HG02852 (cell line): Measurements from ENCODE around the gene ATXN7L3.

Experiments
- ATAC-seq: cut with Tn5 transposase; IDR thresholded peaks from one replicate; pipeline ENCODE4 v1.9.1; 2021; ENCODE audit warnings: mild to moderate bottlenecking, moderate library complexity; ENCODE audit not compliant: unreplicated experiment

The ATXN7L3 gene

DNA sequence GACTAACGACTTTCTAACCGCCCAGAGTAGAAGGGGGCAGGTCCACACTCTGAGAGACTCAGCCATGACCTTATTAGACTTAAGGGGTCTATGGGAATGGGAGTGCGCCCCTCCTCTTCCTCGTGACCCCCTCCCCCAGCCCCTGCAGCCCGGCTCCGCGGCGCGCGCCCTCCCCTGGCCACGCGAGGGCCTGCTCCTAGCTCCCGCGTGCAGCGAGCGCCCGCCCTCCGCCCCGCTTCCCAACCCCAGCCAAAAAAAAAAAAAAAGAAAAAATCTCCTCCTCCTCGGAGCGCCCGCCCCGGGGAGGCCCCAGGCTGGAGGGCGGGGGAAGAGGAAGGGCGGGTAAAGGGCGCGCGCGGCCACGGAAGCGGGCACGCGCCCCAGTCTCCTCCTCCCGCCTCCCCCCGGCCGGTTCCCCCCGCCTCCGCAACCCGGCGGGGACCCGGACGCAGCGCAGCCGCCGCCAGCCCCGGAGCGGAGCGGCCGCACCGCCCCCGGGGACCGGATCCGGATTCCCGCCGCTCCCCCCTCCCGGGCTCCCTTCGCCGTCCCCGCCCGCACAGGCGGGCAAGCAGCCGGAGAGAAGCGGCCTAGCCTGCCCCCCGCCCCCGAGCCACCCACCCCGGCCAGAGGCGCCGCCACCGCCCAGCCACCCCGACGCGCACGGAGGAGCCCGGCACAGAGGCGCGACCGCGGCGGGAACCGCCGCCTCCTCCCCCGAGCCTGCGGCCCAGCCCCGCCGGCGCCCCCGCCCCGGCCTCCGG is 18.8 kb upstream of the ATXN7L3 start:
- peak; percentile 18 for ATAC-seq

GRCh38 chr17:44217738-44218343 is 18.2 kb upstream of the ATXN7L3 start:
- no peak for ATAC-seq

GRCh38 chr17:44216694-44217093 is 17.0 kb upstream of the ATXN7L3 start:
- ATAC-seq: no peak

DNA sequence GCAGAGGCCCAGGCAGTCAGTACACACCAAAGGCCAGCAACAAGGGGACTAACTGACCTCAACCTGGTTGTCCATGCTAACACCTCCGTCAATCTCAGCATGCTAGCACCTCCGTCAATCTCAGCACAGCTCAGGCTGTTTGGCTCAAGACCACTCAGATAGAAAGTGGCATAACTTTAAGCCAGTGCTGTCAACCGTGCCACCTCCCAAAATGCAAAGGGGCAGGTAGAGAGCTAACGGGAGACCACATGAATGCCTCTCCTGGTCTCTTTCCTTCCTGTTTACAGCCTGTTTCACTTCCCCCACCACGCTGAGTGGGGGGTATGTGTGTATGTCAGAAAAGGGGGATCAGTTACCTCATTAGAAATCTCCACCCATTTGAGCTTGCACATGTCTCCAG is 16.5 kb upstream of the ATXN7L3 start:
- ATAC-seq: no peak

DNA sequence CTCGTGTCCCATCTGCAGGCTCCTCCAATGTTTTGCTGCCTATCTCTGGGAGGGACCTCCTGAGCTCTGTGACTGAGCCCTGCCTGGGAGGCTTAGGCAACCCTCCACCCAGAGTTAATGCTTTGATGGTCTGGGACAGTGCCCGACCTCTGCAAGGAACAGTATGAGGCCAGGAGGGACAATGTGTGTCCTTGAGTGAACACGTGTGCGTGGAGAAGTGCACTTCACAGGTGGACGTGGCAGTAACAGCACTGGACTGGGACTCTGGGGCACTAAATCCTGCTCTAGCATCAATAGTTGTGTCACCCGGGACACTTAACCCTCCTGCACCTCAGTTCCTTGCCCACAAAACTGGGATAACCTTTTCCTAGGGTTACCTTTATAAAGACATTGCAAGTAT is 15.2 kb upstream of the ATXN7L3 start:
- ATAC-seq: no peak

DNA sequence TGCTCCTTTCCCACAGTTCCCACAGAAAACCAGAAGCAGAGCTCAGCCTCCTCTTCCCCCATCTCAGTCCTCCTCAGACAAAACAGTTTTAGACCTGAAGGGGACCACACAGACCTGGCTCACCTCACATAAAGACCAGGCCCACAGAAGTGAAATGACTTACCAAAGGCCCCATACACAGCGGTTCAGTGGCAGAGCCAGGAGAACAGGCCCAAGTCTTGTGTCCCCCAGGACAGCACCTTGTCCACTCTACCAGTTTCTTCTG is 14.5 kb upstream of the ATXN7L3 start:
- no peak for ATAC-seq

GRCh38 chr17:44213403-44214229 is 13.9 kb upstream of the ATXN7L3 start:
- ATAC-seq: no peak

- ATAC-seq: no peak
Observed at GRCh38 chr17:44212507-44213402, 13.1 kb upstream of the ATXN7L3 start.

DNA sequence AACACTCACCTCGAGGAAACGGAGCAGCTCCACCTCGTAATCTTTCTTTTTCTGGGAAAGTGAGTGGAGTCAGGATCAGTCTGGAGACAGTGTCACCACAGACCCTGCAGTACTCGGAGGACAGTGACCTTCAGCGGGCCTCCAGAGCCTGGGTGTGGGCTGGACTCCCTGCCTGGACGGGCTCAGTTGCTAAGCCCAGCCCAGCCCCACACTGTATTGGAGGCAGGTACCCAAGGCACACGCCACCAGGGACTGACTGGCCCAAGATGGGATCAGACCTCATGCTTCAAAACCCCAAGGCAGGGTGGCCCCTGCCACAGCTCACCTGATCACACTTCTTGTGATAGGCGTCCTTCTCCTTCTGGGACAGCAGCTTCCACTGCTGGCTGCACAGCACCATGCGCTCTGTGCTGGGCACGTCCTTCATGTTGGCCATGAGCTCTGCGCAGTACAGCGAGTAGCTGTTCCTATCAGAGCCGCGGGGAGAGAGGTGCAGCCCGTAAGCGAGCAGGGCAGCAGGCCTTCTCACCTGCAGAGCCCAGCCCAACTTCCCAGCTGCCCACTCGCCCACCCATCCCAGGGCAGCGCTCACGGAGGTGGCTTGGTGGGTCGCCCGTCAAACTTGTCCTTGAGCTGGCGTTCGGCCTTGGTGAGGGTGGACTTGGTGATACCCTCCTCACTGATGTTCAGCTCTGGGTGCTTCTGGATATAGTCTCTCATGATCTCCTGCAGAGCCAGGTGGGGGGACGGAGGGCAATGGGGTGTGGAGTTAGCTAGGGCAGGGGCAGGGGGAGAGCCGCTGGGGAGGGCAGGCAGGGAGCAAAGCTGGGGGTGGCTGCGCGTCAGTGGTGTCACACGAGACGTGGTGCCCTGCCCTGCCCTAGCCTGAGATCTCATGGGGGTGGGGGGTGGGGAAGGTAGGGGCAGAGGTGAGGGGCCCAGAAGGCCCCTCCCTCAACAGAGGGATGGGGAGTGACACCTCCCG is 11.9 kb upstream of the ATXN7L3 start:
- no peak for ATAC-seq

DNA sequence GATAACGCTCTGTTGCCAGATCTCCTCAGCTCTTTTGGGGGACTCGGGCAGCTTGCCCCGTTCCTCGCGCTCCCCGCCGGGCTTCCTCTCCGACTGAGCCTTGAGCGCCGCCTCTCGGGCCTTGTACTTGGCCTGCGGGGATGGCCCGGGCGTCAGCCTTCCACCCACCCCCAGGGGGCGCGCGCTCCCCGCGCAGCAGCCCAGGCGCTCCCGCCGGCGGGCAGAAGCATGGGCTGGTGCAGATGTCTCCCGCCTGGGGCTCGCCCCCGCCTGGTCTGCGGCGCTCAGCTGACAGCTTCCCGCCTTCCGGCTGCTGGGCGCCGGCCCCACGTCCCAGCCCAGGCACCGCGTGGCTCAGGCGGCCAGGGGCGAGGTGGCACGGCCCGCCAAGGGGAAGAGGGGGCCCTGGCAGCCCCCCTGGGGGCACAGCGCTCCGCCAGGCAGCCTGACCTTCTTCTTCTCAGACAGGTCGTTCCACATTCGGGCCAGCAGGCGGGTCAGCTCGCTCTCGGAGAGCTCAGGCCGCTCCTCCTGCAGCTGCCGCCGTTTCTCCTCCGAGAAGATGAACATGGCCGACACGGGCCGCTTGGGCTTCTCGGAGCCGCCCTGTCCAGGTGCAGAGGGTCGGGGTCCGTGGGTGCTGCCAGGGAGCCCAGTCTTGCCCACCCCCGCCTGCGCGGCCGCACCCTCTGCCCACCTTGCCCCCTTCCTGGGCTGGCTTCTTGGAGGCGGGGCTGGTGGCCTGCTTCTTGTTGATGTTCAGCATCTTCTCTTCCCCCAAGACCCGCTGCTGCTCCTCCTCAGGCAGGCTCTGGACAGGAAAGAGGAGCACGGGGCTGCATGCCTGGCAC is 10.9 kb upstream of the ATXN7L3 start:
- ATAC-seq: peak; percentile 81

DNA sequence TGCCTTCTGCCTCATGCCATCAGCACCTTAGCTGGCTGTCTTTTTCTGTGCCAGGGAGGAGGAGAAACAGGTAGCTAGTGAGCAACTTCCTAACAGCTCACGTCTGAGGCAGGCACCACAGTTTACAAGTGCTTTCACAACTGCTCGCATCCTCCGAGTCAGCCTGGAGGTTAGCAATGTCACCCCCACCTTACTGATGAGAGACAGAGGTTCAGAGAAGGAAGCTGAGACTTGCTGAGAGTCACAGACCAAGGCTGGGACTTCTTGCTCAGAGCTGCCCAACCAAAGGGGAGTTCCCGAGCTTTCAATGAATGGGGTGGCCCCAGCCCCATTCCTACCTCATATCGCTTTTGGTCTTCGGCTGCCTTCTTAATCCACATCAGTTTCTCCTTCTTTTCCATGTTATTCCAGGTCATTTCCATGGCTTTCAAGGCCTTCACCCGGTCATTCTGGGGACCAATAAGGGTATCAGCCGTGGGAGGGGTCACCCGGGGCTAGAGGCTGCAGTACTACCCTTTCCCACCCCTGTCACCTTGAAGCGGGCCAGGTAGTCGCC is 10.2 kb upstream of the ATXN7L3 start:
- no peak for ATAC-seq

- ATAC-seq: no peak
Observed at GRCh38 chr17:44207743-44208142, 8.1 kb upstream of the ATXN7L3 start.

GRCh38 chr17:44207319-44207718 is 7.6 kb upstream of the ATXN7L3 start:
- ATAC-seq: no peak

GRCh38 chr17:44206825-44207155 is 7.1 kb upstream of the ATXN7L3 start:
- no peak for ATAC-seq

GRCh38 chr17:44205962-44206824 is 6.5 kb upstream of the ATXN7L3 start:
- ATAC-seq: no peak

GRCh38 chr17:44204441-44204882 is 4.8 kb upstream of the ATXN7L3 start:
- no peak for ATAC-seq

DNA sequence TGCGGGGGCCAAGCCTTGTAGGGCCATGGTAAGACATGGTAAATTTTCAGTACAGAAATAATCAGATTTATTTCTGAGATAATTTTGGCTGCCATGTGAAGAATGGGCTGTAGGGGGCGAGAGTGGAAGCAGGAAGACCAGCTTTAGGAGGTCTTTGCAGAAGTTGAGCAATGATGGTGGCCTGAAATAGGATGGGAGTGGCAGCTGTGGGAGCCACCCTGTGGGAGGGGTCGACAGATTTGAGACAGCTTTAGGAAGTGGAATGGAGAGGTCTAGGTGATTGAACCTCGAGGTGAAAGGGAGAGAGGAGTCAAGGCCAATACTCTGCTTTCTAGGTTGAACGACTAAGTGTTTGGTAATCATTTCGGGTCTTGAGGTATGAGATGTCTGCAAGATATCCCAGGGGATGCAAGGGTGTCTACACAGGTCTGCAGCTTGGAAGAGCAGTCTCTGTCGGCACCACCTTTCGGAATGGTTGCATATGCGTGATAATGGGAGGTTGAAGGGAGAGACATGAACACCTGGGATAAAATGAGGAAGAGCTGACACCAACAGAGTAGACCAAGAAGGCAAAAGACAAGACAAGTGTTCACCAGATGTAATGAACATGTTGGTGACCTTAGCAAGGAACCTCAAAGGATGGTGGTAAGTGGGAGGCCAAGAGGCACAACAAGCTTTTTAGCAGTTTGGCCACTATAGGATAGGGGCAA is 4.2 kb upstream of the ATXN7L3 start:
- no peak for ATAC-seq
